Thyroid gland (tissue), 4 donors: ENCODE measurements around the gene CAMSAP2.

Experiments
- CTCF ChIP-seq, 6 experiments: fragments of 200-600 bp in 3 of 6; fragments of 450-650 bp in 3 of 6; sonication (generic) in 3 of 6; IDR thresholded peaks; one replicate each; pipeline ENCODE4 v1.5.1; 2016 to 2019; ENCODE audit warnings: antibody characterized with exemption in 6 of 6, mild to moderate bottlenecking in 2 of 6, inconsistent platforms in 1 of 6, moderate library complexity in 1 of 6
- POLR2A ChIP-seq, 2 donors: fragments of 450-650 bp; IDR thresholded peaks; one replicate each; pipeline ENCODE4 v1.6.1; 2017; ENCODE audit warnings: antibody characterized with exemption in 2 of 2, mild to moderate bottlenecking in 2 of 2, moderate library complexity in 1 of 2

- TF ChIP-seq CTCF (IDR thresholded peaks at IDR 0.05) (no peak), POLR2A (IDR thresholded peaks at IDR 0.05) (no peak)
Measured at GRCh38 chr1:200793677-200794076, 55.0 kb downstream of the CAMSAP2 start.
